ENCODE measurements around the gene AVPI1.
"Not testable (repeated sequence)": the region's sequence is repeated elsewhere in the genome, so short reads cannot be mapped to it uniquely, and the experiment has no call there.

The AVPI1 gene

DNA sequence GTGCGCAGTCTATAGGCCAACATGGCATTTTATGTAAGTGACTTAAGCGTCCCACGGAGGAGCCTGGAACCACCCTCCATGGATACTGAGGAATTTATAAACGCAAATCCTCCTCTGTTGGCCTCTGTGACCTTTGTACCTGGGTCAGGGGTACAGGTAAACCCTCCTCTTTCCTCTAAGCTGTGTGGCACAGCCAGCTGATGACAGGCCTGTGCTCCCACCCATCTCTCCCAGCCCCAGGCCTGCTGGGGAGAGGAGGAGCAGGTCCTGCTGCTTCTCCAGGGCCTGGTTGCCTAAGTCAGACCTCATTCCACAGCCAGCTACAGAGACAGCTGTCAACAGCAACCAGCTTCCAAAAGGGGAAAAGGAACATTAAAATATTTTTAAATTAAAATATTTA, 5.0 kb downstream of the AVPI1 start:
- DNase-seq: no peak

GRCh38 chr10:97679594-97679993, 7.4 kb downstream of the AVPI1 start:
- no peak for DNase-seq

DNA sequence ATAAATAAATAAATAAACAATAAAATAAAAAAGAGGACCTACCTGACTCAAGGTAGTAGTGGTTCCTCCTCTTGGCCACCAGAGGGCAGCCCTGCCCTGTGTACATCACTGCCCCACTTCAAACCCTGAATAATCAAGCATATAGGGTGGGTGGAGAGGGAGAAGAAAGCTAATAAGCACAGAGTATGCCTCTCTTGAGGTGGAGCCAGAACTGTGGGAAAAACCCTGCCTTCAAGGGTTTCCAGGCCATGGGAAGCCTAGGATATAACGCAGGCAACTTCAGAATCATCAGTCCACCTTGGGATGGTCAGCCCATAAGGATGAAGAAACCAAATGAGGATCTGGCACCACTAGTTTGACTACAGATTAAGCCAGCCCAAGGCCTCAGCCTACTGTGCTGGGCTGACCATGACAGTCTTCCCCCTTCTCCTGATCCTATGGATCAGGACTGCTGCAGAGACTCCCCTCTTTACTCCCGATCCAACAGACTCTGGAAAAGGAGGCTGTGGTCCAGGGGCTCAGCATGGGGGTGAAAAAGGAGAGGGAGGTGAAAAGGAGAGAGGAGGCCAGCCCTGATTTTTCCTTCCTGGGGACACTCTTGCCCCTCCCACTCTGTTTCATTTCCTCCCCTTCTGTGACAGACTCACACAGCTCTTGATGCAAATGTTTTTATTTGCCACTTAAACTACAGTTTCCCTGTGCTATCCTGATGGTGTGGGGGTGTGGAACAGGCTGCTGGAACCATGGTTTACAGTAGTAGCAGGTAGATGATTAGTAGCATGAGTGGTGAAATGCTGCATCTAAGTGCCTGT, 10.1 kb downstream of the AVPI1 start:
- peak; percentile 43 for DNase-seq

DNA sequence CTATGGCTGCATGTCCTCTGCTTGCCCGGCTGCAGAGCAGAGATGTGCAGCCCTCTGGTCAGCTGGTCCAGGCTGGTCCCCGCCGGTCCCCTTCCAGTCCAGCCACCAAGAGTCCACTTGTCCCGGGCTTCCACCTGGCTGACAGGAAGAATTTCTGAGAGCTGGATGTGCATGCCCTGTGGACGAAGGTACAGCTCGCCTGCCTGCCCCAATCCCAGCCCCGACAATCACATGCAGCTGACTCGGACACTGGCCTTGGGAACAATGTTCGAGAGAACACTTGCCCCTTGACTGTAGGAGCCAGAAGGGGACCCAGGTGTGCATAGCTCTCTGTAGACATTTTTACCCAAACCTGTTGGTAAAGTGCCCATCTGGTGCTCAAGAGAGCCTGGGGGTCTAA, 11.8 kb downstream of the AVPI1 start:
- no peak for DNase-seq

DNA sequence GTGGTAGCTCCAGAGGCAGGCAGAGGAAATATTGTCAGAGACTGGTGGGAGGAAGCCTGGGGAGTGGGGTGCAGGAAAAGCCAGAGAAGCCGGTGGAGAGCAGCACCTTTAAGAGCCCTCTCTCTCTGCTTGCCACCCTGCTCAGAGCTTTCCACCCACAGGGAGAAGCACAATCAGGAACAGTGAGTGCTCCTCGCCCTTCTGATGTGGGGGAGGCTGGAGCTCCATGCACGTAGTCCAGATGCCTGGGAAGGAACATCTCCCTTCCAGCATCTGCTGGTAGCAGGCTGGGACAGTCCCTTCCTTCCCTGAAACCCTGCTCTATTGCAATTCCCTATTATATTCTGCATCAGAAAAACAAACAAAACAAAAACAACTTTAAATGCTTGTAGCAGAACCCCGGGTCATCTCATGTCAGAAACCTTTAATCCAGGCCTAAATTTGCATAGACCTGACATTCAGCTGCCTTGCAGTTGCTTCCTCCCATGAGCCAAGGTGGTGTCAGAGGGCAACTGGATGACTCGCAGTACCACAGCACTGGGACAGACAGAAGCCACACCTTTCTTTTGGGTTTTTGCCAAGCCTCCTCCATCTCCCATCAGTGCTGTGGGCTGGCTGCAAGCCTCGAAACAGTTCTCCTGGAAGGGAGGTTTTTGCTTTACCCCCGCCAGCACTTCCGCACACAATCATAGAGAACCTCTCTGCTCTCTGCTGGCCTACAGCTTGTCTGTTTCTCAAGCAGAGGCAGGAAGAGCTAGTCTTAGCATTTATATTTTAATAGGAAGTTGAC, 13.1 kb downstream of the AVPI1 start:
- DNase-seq: no peak

DNA sequence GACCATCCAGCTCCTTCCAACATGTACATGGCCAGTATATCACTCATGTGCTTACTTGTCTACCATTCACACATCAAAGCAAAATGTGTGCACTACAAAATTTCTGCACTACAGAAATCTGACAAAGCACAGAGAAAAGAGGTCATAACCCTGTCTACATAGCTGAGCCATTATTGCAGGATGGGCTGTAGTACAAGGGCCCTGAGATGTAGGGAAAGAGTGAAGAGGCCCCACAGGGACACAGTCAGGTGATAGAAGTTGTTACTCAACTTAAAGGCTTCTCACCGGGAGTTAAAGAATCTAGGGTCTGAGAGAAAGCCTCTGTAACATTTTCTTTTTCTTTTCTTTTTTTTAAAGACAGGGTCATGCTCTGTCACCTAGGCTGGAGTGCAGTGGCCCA, 17.5 kb downstream of the AVPI1 start:
- no peak for DNase-seq

GRCh38 chr10:97667463-97667862, 19.6 kb downstream of the AVPI1 start:
- DNase-seq: no peak

- DNase-seq: no peak
These were observed 20.0 kb downstream of the AVPI1 start for GRCh38 chr10:97666992-97667391.

- no peak for DNase-seq
These were observed 22.7 kb downstream of the AVPI1 start for GRCh38 chr10:97664282-97664850.

DNA sequence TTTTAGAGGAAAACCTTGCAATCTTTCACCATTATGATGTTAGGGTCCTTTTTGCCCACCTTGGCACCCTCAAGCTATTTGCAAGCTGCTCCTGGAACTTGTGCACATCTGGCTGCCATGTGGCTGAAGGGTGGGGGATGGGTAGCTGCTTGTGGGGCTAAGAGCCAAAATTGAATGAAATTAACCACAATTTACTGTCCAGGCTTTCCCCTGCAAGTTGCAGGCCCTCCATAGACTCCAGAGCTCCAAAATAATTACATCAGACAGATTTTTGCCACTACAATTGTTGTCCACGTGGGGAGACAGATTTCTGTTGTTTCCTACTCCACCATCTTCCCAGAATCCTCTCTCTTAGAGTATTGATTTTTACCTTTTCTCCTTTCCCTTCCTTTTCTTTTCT, 27.5 kb downstream of the AVPI1 start:
- DNase-seq: no peak

DNA sequence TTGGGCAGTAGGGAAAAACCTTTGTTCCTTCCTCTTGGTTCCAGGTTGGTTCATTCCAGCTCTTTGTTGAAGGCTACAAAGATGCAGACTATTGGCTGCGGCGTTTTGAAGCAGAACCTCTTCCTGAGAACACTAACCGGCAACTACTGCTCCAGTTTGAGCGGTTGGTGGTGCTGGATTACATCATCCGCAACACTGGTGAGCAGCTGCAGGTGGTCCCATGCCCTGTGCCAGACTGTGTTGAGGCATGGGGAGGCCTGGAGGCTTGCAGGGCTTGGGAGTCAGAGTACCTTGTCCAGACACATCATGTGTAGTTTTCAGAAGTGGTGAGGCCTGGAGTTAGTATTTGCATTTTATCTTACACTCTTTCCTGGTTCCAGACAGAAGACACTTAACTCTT, 30.3 kb downstream of the AVPI1 start:
- no peak for DNase-seq

DNA sequence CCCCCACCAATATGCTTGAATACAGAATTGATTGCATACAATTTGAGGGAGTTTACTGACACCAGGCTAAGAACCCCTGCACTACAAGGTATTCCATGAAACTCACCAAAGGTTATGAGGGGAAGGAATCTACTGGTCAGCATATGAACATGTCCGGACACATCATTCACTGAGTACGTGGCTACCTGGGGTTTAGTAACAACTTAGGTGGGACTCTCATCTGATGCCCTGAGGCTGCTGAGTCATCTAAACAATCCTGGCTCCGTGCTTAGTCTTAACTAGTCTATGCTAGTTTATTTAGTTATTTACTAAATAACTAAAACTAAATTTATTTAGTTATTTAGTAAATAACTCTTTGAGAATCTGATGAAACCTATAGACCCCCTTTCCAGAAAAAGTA, 35.3 kb downstream of the AVPI1 start:
- DNase-seq: no peak

DNA sequence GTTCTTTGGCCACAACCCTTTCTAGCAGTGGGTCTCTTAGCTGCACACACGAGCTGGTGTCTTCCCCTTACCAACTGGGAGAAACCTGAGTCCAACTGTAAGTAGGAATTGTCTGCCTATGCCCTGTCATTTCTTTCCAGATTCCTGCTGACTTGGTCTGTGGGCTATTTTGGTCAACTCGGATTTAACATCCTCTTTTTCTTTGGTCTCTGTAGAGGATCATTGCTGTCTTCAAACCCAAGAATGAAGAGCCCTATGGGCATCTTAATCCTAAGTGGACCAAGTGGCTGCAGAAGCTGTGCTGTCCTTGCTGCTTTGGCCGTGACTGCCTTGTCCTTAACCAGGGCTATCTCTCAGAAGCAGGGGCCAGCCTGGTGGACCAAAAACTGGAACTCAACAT, 36.3 kb downstream of the AVPI1 start:
- no peak for DNase-seq

DNA sequence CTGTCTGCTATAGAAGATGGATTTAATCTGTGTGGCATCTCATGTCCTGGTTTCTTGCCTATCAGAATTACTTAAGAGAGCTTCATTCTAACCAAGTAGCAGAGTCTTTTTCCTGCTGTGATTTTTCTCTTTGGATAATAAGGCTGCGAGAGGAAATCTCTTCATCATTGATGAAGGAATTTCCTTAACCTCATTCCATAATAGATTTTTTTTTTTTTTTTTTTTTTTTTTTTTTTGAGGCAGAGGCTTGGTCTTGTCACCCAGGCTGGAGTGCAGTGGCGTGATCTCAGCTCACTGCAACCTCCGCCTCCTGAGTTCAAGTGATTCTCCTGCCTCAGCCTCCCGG, 37.7 kb downstream of the AVPI1 start:
- DNase-seq: not testable (repeated sequence)

GRCh38 chr10:97648562-97649404, 38.3 kb downstream of the AVPI1 start:
- no peak for DNase-seq

- no peak for DNase-seq
These were observed 39.5 kb downstream of the AVPI1 start for GRCh38 chr10:97647556-97647955.

DNA sequence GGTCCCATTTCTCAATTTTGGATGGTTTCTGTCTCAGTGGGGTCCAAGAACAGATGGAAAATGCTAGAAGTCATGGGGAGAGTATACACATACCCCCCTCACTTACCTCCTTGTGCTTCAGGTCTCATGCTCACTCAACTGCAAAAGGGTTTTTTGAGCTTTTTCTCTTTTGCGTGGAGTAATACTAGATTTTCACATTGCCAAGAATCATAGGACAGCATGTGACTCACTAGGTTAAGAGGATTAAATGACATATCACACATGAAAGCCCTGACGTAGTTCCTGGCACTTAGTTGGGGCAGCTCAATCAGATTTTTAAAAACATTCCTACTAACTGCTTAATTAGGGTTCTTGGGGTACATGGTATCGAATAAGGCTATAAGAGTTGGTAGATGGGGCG, 42.1 kb downstream of the AVPI1 start:
- DNase-seq: no peak

- no peak for DNase-seq
These were observed 43.5 kb downstream of the AVPI1 start for GRCh38 chr10:97643441-97643985.

- not testable (repeated sequence) for DNase-seq
These were observed 44.4 kb downstream of the AVPI1 start for GRCh38 chr10:97642471-97643159.

DNA sequence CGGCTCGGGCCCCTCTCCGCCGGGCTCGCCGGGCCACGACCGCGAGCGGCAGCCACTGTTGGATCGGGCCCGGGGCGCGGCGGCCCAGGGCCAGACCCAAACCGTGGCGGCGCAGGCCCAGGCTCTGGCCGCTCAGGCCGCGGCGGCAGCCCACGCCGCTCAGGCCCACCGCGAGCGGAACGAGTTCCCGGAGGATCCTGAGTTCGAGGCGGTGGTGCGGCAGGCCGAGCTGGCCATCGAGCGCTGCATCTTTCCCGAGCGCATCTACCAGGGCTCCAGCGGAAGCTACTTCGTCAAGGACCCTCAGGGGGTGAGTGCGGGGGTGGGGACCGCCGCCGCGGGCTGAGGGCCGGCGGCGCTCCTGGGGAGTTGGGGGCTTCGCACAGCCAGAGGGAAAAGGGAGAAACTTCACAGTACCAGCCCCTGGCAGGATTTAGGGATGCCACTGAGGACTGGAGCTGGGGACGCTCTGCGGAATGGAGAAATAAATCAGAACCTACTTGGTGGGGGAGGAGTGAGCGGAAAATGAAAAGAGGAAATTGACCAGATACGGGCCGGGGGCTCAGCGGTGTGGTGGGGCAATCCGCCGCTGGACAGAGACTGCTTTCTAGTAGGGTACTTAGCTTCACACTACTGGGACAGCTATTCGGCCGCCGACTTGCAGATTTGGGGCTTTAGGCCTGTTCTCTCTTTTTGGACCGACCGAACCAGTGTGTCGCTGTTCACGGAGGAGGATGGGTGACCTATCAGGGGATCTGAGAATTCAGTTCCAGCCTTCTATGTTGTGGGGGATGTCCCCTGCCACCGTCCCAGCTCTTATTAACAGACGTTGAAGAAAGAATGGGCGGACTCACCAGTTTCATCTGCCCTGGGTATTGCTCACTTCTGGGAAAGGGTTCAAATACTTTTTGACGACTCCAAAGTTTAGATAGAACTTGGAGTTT, 45.9 kb downstream of the AVPI1 start:
- peak; percentile 11 for DNase-seq

Measured in T-helper 9 cell (primary cell).